ENCODE data around the gene FTCDNL1.

DNA sequence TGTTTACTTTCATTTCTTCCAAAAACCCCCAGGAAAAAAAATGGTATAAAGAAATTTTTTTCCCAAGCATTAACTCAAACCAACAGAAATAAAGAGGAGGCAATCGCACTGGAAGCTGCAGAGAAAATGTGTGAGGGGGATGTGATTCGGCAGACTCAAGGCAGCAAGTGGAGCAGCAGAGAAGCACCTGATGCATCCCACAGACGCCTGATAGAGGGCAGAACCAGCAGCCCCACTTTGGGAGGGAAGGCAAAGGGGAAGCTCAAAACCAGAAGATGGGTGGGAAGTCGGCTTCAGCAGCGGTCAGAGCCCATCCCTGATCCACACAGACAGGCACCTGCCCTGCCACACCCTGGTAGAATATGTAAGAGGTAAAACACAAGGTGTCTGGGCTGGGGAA is 12.6 kb downstream of the FTCDNL1 start:
- TF ChIP-seq, protein P1, sequence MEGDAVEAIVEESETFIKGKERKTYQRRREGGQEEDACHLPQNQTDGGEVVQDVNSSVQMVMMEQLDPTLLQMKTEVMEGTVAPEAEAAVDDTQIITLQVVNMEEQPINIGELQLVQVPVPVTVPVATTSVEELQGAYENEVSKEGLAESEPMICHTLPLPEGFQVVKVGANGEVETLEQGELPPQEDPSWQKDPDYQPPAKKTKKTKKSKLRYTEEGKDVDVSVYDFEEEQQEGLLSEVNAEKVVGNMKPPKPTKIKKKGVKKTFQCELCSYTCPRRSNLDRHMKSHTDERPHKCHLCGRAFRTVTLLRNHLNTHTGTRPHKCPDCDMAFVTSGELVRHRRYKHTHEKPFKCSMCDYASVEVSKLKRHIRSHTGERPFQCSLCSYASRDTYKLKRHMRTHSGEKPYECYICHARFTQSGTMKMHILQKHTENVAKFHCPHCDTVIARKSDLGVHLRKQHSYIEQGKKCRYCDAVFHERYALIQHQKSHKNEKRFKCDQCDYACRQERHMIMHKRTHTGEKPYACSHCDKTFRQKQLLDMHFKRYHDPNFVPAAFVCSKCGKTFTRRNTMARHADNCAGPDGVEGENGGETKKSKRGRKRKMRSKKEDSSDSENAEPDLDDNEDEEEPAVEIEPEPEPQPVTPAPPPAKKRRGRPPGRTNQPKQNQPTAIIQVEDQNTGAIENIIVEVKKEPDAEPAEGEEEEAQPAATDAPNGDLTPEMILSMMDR (IDR thresholded peaks at IDR 0.05; ENCODE audit: insufficient read depth, low read depth, low read length), result no peak
- no peak for TF ChIP-seq EZH2 (IDR thresholded peaks at IDR 0.05; ENCODE audit: insufficient read depth, low read length)
